GM23248 (cell line): ENCODE measurements around the gene SNX32. TPM values are rescaled to one million over a fixed set of nuclear protein-coding genes. Genes with fewer than 3 reads are reported as not detected.

Experiments
- DNase-seq: peaks from one replicate; pipeline ENCODE4 v3.0.0-alpha.2; 2015
- H2AFZ ChIP-seq: fragments of 200-600 bp; sonication (generic); 2 replicates; pipeline ENCODE4 v1.6.1; 2016; ENCODE audit warnings: antibody characterized with exemption
- H3F3A ChIP-seq: fragments of 200-600 bp; sonication (generic); 2 replicates; pipeline ENCODE4 v1.6.1; 2016; ENCODE audit warnings: mild to moderate bottlenecking, antibody characterized with exemption, mixed run types; ENCODE audit not compliant: insufficient read depth
- H3K27ac ChIP-seq: fragments of 200-600 bp; sonication (generic); 2 replicates; pipeline ENCODE4 v1.5.1; 2016; ENCODE audit warnings: mild to moderate bottlenecking
- H3K27me3 ChIP-seq: fragments of 200-600 bp; sonication (generic); replicated peaks from 2 replicates; pipeline ENCODE4 v1.6.1; 2016; ENCODE audit warnings: mild to moderate bottlenecking; ENCODE audit not compliant: insufficient read depth
- H3K36me3 ChIP-seq: fragments of 200-600 bp; sonication (generic); 2 replicates; pipeline ENCODE4 v1.6.1; 2016; ENCODE audit warnings: low read depth, mild to moderate bottlenecking
- H3K4me1 ChIP-seq: fragments of 200-600 bp; sonication (generic); 2 replicates; pipeline ENCODE4 v1.6.1; 2016; ENCODE audit warnings: mild to moderate bottlenecking; ENCODE audit not compliant: insufficient read depth
- H3K4me2 ChIP-seq: fragments of 200-600 bp; sonication (generic); one replicate; pipeline ENCODE4 v1.6.1; 2016; ENCODE audit warnings: mild to moderate bottlenecking; ENCODE audit not compliant: unreplicated experiment
- H3K4me3 ChIP-seq: fragments of 200-600 bp; sonication (generic); 2 replicates; pipeline ENCODE4 v1.5.1; 2016; ENCODE audit warnings: mild to moderate bottlenecking
- H3K79me2 ChIP-seq: fragments of 200-600 bp; sonication (generic); 2 replicates; pipeline ENCODE4 v1.6.1; 2016; ENCODE audit warnings: mild to moderate bottlenecking; ENCODE audit not compliant: insufficient read depth
- H3K9ac ChIP-seq: fragments of 200-600 bp; sonication (generic); 2 replicates; pipeline ENCODE4 v1.6.1; 2016; ENCODE audit warnings: mild to moderate bottlenecking
- H3K9me2 ChIP-seq: fragments of 200-600 bp; sonication (generic); 2 replicates; pipeline ENCODE4 v1.6.1; 2016; ENCODE audit warnings: mixed run types, mild to moderate bottlenecking, moderate library complexity; ENCODE audit not compliant: insufficient read depth
- H3K9me3 ChIP-seq: fragments of 200-600 bp; sonication (generic); one replicate; pipeline ENCODE4 v1.6.1; 2017; ENCODE audit warnings: low read depth
- H4K20me1 ChIP-seq: fragments of 200-600 bp; sonication (generic); 2 replicates; pipeline ENCODE4 v1.6.0; 2016; ENCODE audit not compliant: insufficient read depth
- EZH2 ChIP-seq: fragments of 200-600 bp; sonication (generic); IDR thresholded peaks from 2 replicates; pipeline ENCODE4 v1.6.1; 2018; ENCODE audit warnings: antibody characterized with exemption, mild to moderate bottlenecking; ENCODE audit not compliant: insufficient read depth, poor library complexity, severe bottlenecking
- EZH2phosphoT487 ChIP-seq: fragments of 200-600 bp; sonication (generic); IDR thresholded peaks from 2 replicates; pipeline ENCODE4 v1.6.1; 2018; ENCODE audit warnings: antibody characterized with exemption, moderate library complexity, mild to moderate bottlenecking, low read depth; ENCODE audit not compliant: insufficient read depth
- WGBS, 2 experiments: methylation state at CpG; one replicate each; pipeline ENCODE4 v1.1.6; 2015 to 2017; ENCODE audit warnings: low lambda C conversion rate in 2 of 2, low coverage in 1 of 2; ENCODE audit errors: missing lambda C conversion rate in 2 of 2; 5-methylcytosine and 5-hydroxymethylcytosine counted together
- in situ Hi-C: fragments of 300-500 bp; cut with MboI; formaldehyde crosslinking; loops from 2 replicates; pipeline ENCODE4 v1.15.0; 2020
- polyA plus RNA-seq: library from polyadenylated mRNA; unstranded; fragments of >200 nt; fragmentation: Nextera tagmentation; extraction: Ambion mirVana; gene quantifications from 2 replicates; pipeline ENCODE4 v1.2.1, GENCODE V29; 2016
- total RNA-seq: library from RNA; depleted of rRNA; stranded (reverse); fragments of >200 nt; shearing (Covaris generic); gene quantifications from 2 replicates; pipeline ENCODE4 v1.2.3, GENCODE V29; 2014

SNX32 gene
- total and polyA plus RNA-seq, 2 experiments from 2014 or later = 0.51 TPM; not detected in 1

GRCh38 chr11:65895482-65895981 is 61.8 kb downstream of the SNX32 start:
- peaks cover 87% of the 10 kb centered on the region for H3K79me2 ChIP-seq
- TF ChIP-seq EZH2 = no peak
- no peak for TF ChIP-seq EZH2phosphoT487
- H3F3A ChIP-seq = peaks cover 67% of the 10 kb centered on the region
- H3K27me3 ChIP-seq = no peaks in the 10 kb centered on the region
- H2AFZ ChIP-seq = no peak overlapping the region
- 88 to 90% methylated on average over 5 of the region's 5 CpGs for WGBS, 2 experiments
- DNase-seq = peak; percentile 50
- peaks cover 43% of the 10 kb centered on the region; the same call in 1 of the 2 replicates for H3K36me3 ChIP-seq
- no peaks in the 10 kb centered on the region for H3K9me2 ChIP-seq
- in situ Hi-C loops = no loop called here
- H3K4me2 ChIP-seq = peak overlapping the region; percentile 100
- H3K9me3 ChIP-seq = no peaks in the 10 kb centered on the region
- H3K9ac ChIP-seq = peak overlapping the region; percentile 99
- H3K27ac ChIP-seq = peak overlapping the region; percentile 99
- H3K4me3 ChIP-seq = peak overlapping the region; percentile 95
- peaks cover 55% of the 10 kb centered on the region for H3K4me1 ChIP-seq
- H4K20me1 ChIP-seq = peaks cover 7% of the 10 kb centered on the region

- peaks cover 92% of the 10 kb centered on the region for H3K79me2 ChIP-seq
- H3K36me3 ChIP-seq = peaks cover 43% of the 10 kb centered on the region; the same call in 1 of the 2 replicates
- no peaks in the 10 kb centered on the region for H3K27me3 ChIP-seq
- peak; percentile 60 for DNase-seq
- 87 to 95% methylated on average over 14 of the region's 14 CpGs for WGBS, 2 experiments
- in situ Hi-C loops = no loop called here
- H3K9ac ChIP-seq = peak overlapping the region; percentile 99
- peak overlapping the region; percentile 99 for H3K27ac ChIP-seq
- H3K9me2 ChIP-seq = no peaks in the 10 kb centered on the region
- H3F3A ChIP-seq = peaks cover 74% of the 10 kb centered on the region
- H3K4me3 ChIP-seq = peak overlapping the region; percentile 95
- TF ChIP-seq EZH2 = no peak
- TF ChIP-seq EZH2phosphoT487 = no peak
- peak overlapping the region; percentile 100 for H3K4me2 ChIP-seq
- no peaks in the 10 kb centered on the region for H3K9me3 ChIP-seq
- H3K4me1 ChIP-seq = peaks cover 56% of the 10 kb centered on the region
- H2AFZ ChIP-seq = no peak overlapping the region
- peaks cover 7% of the 10 kb centered on the region for H4K20me1 ChIP-seq
These were observed 62.6 kb downstream of the SNX32 start for GRCh38 chr11:65896034-65896999.

- H3K9me3 ChIP-seq = no peaks in the 10 kb centered on the region
- H3K27ac ChIP-seq = peak overlapping the region; percentile 99
- peaks cover 92% of the 10 kb centered on the region for H3K79me2 ChIP-seq
- peaks cover 77% of the 10 kb centered on the region for H3F3A ChIP-seq
- peak overlapping the region; percentile 95 for H3K4me3 ChIP-seq
- peak overlapping the region; percentile 100 for H3K4me2 ChIP-seq
- peaks cover 7% of the 10 kb centered on the region for H4K20me1 ChIP-seq
- no peak overlapping the region for H2AFZ ChIP-seq
- peaks cover 62% of the 10 kb centered on the region for H3K4me1 ChIP-seq
- WGBS, 2 experiments = 46 to 61% methylated on average over 4 of the region's 4 CpGs
- in situ Hi-C loops = no loop called here
- peak overlapping the region; percentile 99 for H3K9ac ChIP-seq
- TF ChIP-seq EZH2phosphoT487 (no peak), EZH2 (no peak)
- H3K27me3 ChIP-seq = no peaks in the 10 kb centered on the region
- H3K36me3 ChIP-seq = peaks cover 41% of the 10 kb centered on the region; the same call in 1 of the 2 replicates
- H3K9me2 ChIP-seq = no peaks in the 10 kb centered on the region
- DNase-seq = peak; percentile 68
These were observed 63.3 kb downstream of the SNX32 start for GRCh38 chr11:65897020-65897471.

DNA sequence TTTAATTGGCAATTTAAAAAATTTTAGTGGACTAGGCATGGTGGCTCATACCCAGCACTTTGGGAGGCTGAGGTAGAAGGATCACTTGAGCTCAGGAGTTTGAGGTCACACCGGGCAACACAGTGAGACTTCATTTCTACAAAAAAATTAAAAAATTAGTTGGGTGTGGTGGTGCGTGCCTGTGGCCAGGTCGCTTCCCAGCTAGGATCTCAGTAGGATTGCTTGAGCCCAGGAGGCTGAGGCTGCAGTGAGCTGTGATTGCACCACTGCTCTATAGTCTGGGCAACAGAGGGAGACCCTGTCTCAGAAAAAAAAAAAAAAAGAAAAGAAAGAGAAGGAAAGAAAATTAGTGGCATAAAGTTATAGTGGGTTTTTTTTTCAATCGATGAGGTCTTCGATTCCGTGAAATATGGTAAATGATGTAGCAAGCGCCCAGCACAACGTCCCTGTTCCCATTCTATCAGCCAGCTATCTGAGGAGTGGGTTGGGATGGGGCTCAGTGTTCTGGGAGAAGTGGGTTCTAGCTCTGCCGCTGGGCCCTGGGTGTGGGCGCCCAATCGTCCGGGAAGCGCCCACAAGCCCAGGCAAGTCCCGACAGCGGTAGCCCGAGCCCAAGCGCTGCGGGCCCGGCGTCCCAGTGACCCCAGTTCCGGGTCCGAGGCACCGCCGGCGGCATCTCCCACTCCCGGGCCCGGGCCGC is 65.0 kb downstream of the SNX32 start:
- H3K4me1 ChIP-seq = peaks cover 62% of the 10 kb centered on the region

More for the DNA sequence above, 65.0 kb downstream of the SNX32 start:
- peak overlapping the region; percentile 99 for H3K9ac ChIP-seq
- H4K20me1 ChIP-seq = peaks cover 7% of the 10 kb centered on the region
- H3F3A ChIP-seq = peaks cover 73% of the 10 kb centered on the region
- H2AFZ ChIP-seq = no peak overlapping the region
- no peaks in the 10 kb centered on the region for H3K27me3 ChIP-seq
- TF ChIP-seq EZH2phosphoT487 (no peak), EZH2 (no peak)
- no peaks in the 10 kb centered on the region for H3K9me3 ChIP-seq
- H3K4me3 ChIP-seq = peak overlapping the region; percentile 95
- H3K9me2 ChIP-seq = no peaks in the 10 kb centered on the region
- in situ Hi-C loops = no loop called here
- 3% methylated on average over 14 to 28 of the region's 28 CpGs for WGBS, 2 experiments
- peak; percentile 60 for DNase-seq
- H3K36me3 ChIP-seq = peaks cover 30% of the 10 kb centered on the region; the same call in 1 of the 2 replicates
- peak overlapping the region; percentile 99 for H3K27ac ChIP-seq
- H3K79me2 ChIP-seq = peaks cover 77% of the 10 kb centered on the region
- peak overlapping the region; percentile 100 for H3K4me2 ChIP-seq
